ENCODE measurements around the gene UGT2A1. TPM values are rescaled to one million over a fixed set of nuclear protein-coding genes. Genes with fewer than 3 reads are reported as not detected.

UGT2A1 gene
- total RNA-seq, 4 donors from 2014 or later, result not detected

GRCh38 chr4:69640289-69640688 lies 12.8 kb downstream of the UGT2A1 start:
- Histone ChIP-seq H3K27me3 (no peaks in the 10 kb centered on the region), H3K9me3 (no peaks in the 10 kb centered on the region), H3K4me3 (no peak overlapping the region), H3K4me1 (no peaks in the 10 kb centered on the region), H3K36me3 (no peaks in the 10 kb centered on the region), H3K27ac (no peak overlapping the region)
- WGBS, 2 donors (ENCODE audit: low coverage in 1 of 2), result 17 to 86% methylated on average over 1 to 2 of the region's 2 CpGs
- no peak for ATAC-seq
- TF ChIP-seq POLR2AphosphoS5 (IDR thresholded peaks at IDR 0.05) (no peak), EP300 (IDR thresholded peaks at IDR 0.05) (no peak), POLR2A (IDR thresholded peaks at IDR 0.05) (no peak)
- TF ChIP-seq, protein P1, sequence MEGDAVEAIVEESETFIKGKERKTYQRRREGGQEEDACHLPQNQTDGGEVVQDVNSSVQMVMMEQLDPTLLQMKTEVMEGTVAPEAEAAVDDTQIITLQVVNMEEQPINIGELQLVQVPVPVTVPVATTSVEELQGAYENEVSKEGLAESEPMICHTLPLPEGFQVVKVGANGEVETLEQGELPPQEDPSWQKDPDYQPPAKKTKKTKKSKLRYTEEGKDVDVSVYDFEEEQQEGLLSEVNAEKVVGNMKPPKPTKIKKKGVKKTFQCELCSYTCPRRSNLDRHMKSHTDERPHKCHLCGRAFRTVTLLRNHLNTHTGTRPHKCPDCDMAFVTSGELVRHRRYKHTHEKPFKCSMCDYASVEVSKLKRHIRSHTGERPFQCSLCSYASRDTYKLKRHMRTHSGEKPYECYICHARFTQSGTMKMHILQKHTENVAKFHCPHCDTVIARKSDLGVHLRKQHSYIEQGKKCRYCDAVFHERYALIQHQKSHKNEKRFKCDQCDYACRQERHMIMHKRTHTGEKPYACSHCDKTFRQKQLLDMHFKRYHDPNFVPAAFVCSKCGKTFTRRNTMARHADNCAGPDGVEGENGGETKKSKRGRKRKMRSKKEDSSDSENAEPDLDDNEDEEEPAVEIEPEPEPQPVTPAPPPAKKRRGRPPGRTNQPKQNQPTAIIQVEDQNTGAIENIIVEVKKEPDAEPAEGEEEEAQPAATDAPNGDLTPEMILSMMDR (IDR thresholded peaks at IDR 0.05), result no peak

- Histone ChIP-seq H3K4me1 (no peaks in the 10 kb centered on the region), H3K4me3 (no peak within 1 kb of the TSS), H3K27ac (no peak within 1 kb of the TSS), H3K27me3 (no peaks in the 10 kb centered on the region), H3K36me3 (no peaks in the 10 kb centered on the region), H3K9me3 (no peaks in the 10 kb centered on the region)
- no peak for ATAC-seq
- 89 to 92% methylated on average over 3 of the region's 3 CpGs for WGBS, 2 donors (ENCODE audit: low coverage in 1 of 2)
- TF ChIP-seq POLR2AphosphoS5 (IDR thresholded peaks at IDR 0.05), result no peak
- TF ChIP-seq POLR2A (IDR thresholded peaks at IDR 0.05), result no peak
- no peak for TF ChIP-seq EP300 (IDR thresholded peaks at IDR 0.05)
- TF ChIP-seq, protein P1 (IDR thresholded peaks at IDR 0.05), result no peak
Measured at GRCh38 chr4:69639542-69639941, 13.5 kb downstream of the UGT2A1 start, which contains the start of gene UGT2A2. TSS of gene UGT2A2 (minus strand) at chr4:69639642. CDS start at chr4:69639640, 2 bp downstream.

GRCh38 chr4:69617083-69617694 lies 35.9 kb downstream of the UGT2A1 start:
- no peaks in the 10 kb centered on the region for H3K36me3 ChIP-seq
- no peak overlapping the region for H3K4me3 ChIP-seq
- H3K27me3 ChIP-seq, result no peaks in the 10 kb centered on the region
- H3K27ac ChIP-seq, result no peak overlapping the region
- no peaks in the 10 kb centered on the region for H3K9me3 ChIP-seq
- TF ChIP-seq EP300 (IDR thresholded peaks at IDR 0.05), result no peak
- 55 to 64% methylated on average over 6 of the region's 6 CpGs for WGBS, 2 donors (ENCODE audit: low coverage in 1 of 2)
- ATAC-seq, result no peak
- no peaks in the 10 kb centered on the region for H3K4me1 ChIP-seq

GRCh38 chr4:69610484-69610883 lies 42.6 kb downstream of the UGT2A1 start:
- H3K4me1 ChIP-seq, result no peaks in the 10 kb centered on the region
- no peak overlapping the region for H3K27ac ChIP-seq
- 54 to 57% methylated on average over 1 of the region's 1 CpG for WGBS, 2 donors (ENCODE audit: low coverage in 1 of 2)
- H3K27me3 ChIP-seq, result no peaks in the 10 kb centered on the region
- no peaks in the 10 kb centered on the region for H3K9me3 ChIP-seq
- TF ChIP-seq POLR2AphosphoS5 (IDR thresholded peaks at IDR 0.05) (no peak), POLR2A (IDR thresholded peaks at IDR 0.05) (no peak), EP300 (IDR thresholded peaks at IDR 0.05) (no peak)
- TF ChIP-seq, protein P1 (IDR thresholded peaks at IDR 0.05), result no peak
- H3K36me3 ChIP-seq, result no peaks in the 10 kb centered on the region
- ATAC-seq, result no peak
- H3K4me3 ChIP-seq, result no peak overlapping the region

DNA sequence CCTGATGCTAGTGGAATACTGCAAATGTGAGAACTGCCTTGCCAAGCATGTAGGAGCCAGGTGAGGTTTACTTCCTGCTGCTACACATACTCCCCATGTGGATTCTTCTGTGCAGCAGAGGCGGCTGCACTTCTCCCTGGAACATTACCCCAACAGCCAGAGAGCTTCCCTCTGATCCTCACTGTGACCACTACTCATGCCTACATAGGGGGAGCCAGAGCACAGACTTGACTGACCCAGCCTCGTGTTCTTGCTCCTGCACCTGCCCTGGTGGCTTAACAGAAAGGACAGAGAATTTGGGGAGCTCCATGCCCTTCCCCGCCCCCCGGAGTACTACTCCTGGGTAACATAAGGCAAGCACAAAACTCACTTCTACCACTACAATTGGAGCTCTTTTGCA lies 52.0 kb downstream of the UGT2A1 start:
- TF ChIP-seq POLR2A (IDR thresholded peaks at IDR 0.05), result no peak
- TF ChIP-seq, protein P1 (IDR thresholded peaks at IDR 0.05), result no peak
- no peak for TF ChIP-seq POLR2AphosphoS5 (IDR thresholded peaks at IDR 0.05)
- no peak for TF ChIP-seq EP300 (IDR thresholded peaks at IDR 0.05)
- H3K4me3 ChIP-seq, result no peak overlapping the region
- H3K9me3 ChIP-seq, result no peaks in the 10 kb centered on the region
- H3K36me3 ChIP-seq, result no peaks in the 10 kb centered on the region
- H3K27ac ChIP-seq, result no peak overlapping the region
- ATAC-seq, result no peak
- WGBS, 2 donors (ENCODE audit: low coverage in 1 of 2), result no CpG with 5 or more reads among the region's 4 CpGs
- no peaks in the 10 kb centered on the region for H3K4me1 ChIP-seq
- H3K27me3 ChIP-seq, result no peaks in the 10 kb centered on the region

All from gastroesophageal sphincter (tissue), 4 donors.